Osteocyte (in vitro differentiated cells): ENCODE results near the gene DNAJB6. TPM values are rescaled to one million over a fixed set of nuclear protein-coding genes. Genes with fewer than 3 reads are reported as not detected.
A peak's percentile ranks its signal among the peaks of the same experiment; 100 is the strongest.

Experiments used
- DNase-seq: peaks from one replicate; pipeline ENCODE4 v3.0.0; 2021; ENCODE audit warnings: mixed read lengths; ENCODE audit not compliant: unreplicated experiment; ENCODE audit errors: extremely low spot score
- H3K27ac Mint-ChIP-seq: one replicate; pipeline ENCODE4 v1.8.0; 2021; ENCODE audit warnings: mild to moderate bottlenecking, mixed read lengths; ENCODE audit not compliant: unreplicated experiment
- H3K27me3 Mint-ChIP-seq: one replicate; pipeline ENCODE4 v1.8.0; 2021; ENCODE audit warnings: mixed read lengths; ENCODE audit not compliant: unreplicated experiment
- H3K36me3 Mint-ChIP-seq: one replicate; pipeline ENCODE4 v1.8.0; 2021; ENCODE audit warnings: mixed read lengths; ENCODE audit not compliant: unreplicated experiment
- H3K4me1 Mint-ChIP-seq: one replicate; pipeline ENCODE4 v1.8.0; 2021; ENCODE audit warnings: mixed read lengths; ENCODE audit not compliant: unreplicated experiment
- H3K4me3 Mint-ChIP-seq: one replicate; pipeline ENCODE4 v1.8.0; 2021; ENCODE audit warnings: mild to moderate bottlenecking, moderate library complexity, mixed read lengths; ENCODE audit not compliant: unreplicated experiment
- H3K9me3 Mint-ChIP-seq: one replicate; pipeline ENCODE4 v1.8.0; 2021; ENCODE audit warnings: mixed read lengths; ENCODE audit not compliant: unreplicated experiment
- CTCF ChIP-seq: fragments of 200-600 bp; sonication (generic); IDR thresholded peaks from 2 replicates; pipeline ENCODE4 v1.5.0; 2021; ENCODE audit warnings: antibody characterized with exemption, mild to moderate bottlenecking, moderate library complexity
- total RNA-seq: library from RNA; stranded (reverse); gene quantifications from 2 replicates; pipeline ENCODE4 v1.2.1, GENCODE V29; 2021

The DNAJB6 gene
- total RNA-seq, 1 donor from 2014 or later: 112 TPM

GRCh38 chr7:157458254-157458633, 121.4 kb downstream of the DNAJB6 start:
- peaks cover 34% of the 10 kb centered on the region for H3K27me3 Mint-ChIP-seq
- H3K36me3 Mint-ChIP-seq: no peaks in the 10 kb centered on the region
- H3K4me3 Mint-ChIP-seq: no peak overlapping the region
- no peak for TF ChIP-seq CTCF
- H3K27ac Mint-ChIP-seq: no peak overlapping the region
- peaks cover 5% of the 10 kb centered on the region for H3K4me1 Mint-ChIP-seq
- DNase-seq: no peak
- peaks cover 7% of the 10 kb centered on the region for H3K9me3 Mint-ChIP-seq

GRCh38 chr7:157459966-157460365, 123.2 kb downstream of the DNAJB6 start:
- DNase-seq: peak; percentile 74
- Mint-ChIP-seq H3K9me3 (peaks cover 4% of the 10 kb centered on the region), H3K27ac (no peak overlapping the region), H3K4me3 (no peak overlapping the region), H3K27me3 (peaks cover 37% of the 10 kb centered on the region), H3K36me3 (no peaks in the 10 kb centered on the region), H3K4me1 (peaks cover 5% of the 10 kb centered on the region)
- TF ChIP-seq CTCF: no peak

GRCh38 chr7:157460721-157461120, 123.9 kb downstream of the DNAJB6 start:
- no peak for DNase-seq
- no peak for TF ChIP-seq CTCF
- Mint-ChIP-seq H3K4me3 (no peak overlapping the region), H3K27me3 (peaks cover 34% of the 10 kb centered on the region), H3K9me3 (no peaks in the 10 kb centered on the region), H3K4me1 (peaks cover 5% of the 10 kb centered on the region), H3K36me3 (no peaks in the 10 kb centered on the region), H3K27ac (no peak overlapping the region)

- no peak for DNase-seq
- TF ChIP-seq CTCF: no peak
- Mint-ChIP-seq H3K36me3 (no peaks in the 10 kb centered on the region), H3K4me3 (no peak overlapping the region), H3K9me3 (no peaks in the 10 kb centered on the region), H3K27me3 (peaks cover 34% of the 10 kb centered on the region), H3K27ac (no peak overlapping the region), H3K4me1 (peaks cover 5% of the 10 kb centered on the region)
Measured at GRCh38 chr7:157461573-157462418, 125.0 kb downstream of the DNAJB6 start.

GRCh38 chr7:157462419-157462771, 125.6 kb downstream of the DNAJB6 start:
- peaks cover 5% of the 10 kb centered on the region for H3K4me1 Mint-ChIP-seq
- no peak for TF ChIP-seq CTCF
- H3K4me3 Mint-ChIP-seq: no peak overlapping the region
- peak; percentile 81 for DNase-seq
- no peaks in the 10 kb centered on the region for H3K36me3 Mint-ChIP-seq
- H3K27me3 Mint-ChIP-seq: peaks cover 28% of the 10 kb centered on the region
- H3K9me3 Mint-ChIP-seq: no peaks in the 10 kb centered on the region
- H3K27ac Mint-ChIP-seq: no peak overlapping the region
